GM18867 (cell line): ENCODE results near the gene CALML3.
"Not testable (repeated sequence)": the region's sequence is repeated elsewhere in the genome, so short reads cannot be mapped to it uniquely, and the experiment has no call there.

ENCODE experiments used
- ATAC-seq: cut with Tn5 transposase; IDR thresholded peaks from one replicate; pipeline ENCODE4 v1.9.1; 2021; ENCODE audit warnings: mild to moderate bottlenecking, moderate library complexity; ENCODE audit not compliant: unreplicated experiment

The CALML3 gene

DNA sequence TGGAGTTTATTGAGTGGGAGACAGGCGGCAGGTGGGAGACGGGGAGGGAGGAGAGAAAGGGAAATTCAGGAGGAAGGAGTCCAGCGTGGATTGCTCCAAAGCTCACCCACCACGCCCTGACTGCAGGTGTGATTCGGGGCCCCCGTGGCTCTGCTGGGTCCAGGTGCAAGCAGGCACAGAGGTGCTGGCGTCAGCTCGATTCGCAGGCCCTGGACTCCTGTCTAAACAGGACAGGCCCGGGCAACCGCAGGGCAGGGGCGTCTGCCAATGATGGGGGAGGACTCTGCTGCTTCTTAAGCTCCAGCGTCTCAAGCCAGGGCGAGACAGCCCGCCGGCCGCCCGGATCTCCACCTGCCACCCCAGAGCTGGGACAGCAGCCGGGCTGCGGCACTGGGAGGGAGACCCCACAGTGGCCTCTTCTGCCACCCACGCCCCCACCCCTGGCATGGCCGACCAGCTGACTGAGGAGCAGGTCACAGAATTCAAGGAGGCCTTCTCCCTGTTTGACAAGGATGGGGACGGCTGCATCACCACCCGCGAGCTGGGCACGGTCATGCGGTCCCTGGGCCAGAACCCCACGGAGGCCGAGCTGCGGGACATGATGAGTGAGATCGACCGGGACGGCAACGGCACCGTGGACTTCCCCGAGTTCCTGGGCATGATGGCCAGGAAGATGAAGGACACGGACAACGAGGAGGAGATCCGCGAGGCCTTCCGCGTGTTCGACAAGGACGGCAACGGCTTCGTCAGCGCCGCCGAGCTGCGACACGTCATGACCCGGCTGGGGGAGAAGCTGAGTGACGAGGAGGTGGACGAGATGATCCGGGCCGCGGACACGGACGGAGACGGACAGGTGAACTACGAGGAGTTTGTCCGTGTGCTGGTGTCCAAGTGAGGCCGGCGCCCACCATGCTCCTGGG, at the start of gene CALML3:
Gene CALML3 (plus strand): TSS at position 321 of the 920 bp plus-strand sequence. CDS start 125 bp downstream, at position 446.
- ATAC-seq = no peak

DNA sequence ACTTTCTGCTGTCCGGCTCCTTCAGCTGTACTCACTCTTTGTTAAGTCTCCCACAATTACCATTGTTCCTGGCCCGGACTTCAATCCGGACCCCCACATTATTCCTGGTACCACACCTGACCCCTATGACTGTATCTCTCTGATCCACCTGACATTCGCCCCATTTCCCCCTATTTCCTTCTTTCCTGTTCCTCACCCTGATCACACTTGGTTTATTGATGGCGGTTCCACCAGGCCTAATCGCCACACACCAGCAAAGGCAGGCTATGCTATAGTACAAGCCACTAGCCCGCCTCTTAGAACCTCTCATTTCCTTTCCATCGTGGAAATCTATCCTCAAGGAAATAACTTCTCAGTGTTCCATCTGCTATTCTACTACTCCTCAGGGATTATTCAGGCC, 49.7 kb upstream of the CALML3 start:
- not testable (repeated sequence) for ATAC-seq

DNA sequence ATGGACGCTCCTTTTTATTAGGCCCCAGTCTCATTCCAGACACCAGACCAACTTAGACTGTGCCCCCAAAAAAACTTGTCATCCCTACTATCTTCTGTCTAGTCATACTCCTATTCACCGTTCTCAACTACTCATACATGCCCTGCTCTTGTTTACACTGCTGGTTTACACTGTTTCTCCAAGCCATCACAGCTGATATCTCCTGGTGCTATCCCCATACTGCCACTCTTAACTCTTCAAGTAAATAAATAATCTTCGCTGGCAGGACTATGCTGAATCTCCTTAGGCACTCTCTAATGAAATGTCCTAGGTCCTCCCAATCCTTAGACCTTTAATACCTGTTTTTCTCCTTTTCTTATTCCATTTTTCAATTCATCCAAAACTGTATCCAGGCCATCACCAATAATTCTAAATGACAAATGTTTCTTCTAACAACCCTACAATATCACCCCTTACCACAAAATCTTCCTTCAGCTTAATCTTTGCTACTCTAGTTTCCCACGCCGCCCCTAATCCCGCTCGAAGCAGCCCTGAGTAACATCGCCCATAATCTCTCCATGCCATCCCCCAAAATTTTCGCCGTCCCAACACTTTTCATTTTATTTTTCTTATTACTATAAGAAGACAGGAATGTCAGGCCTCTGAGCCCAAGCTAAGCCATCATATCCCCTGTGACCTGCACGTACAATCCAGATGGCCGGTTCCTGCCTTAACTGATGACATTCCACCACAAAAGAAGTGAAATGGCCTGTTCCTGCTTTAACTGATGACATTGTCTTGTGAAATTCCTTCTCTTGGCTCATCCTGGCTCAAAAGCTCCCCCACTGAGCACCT, 48.6 kb upstream of the CALML3 start:
- ATAC-seq = not testable (repeated sequence)

DNA sequence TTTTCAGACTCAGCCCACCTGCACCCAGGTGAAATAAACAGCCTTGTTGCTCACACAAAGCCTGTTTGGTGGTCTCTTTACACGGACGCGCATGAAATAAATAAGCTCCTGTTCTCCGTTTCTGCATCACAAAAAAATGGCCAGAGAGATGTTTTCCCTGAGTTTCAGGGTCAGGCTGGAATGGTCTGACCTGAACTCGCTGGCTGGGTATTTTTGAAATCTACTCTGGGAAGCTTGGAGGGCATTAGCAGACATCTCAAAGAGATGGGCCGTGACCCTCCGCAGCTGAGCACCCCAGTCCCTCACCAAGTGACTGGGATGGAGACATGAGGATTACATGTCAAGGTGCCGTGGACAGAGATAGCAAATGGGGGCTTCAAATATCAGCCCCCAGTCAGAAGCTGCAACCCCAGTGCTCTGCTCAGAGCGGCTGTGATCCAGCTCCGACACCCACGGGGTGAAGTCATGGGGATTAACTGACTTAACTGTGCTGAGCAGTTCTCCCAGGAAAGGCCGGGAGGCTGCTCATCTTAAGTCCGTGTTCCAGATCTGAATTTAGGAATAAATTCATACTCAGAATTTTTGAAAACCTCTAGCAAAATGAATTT, 47.7 kb upstream of the CALML3 start:
- no peak for ATAC-seq

DNA sequence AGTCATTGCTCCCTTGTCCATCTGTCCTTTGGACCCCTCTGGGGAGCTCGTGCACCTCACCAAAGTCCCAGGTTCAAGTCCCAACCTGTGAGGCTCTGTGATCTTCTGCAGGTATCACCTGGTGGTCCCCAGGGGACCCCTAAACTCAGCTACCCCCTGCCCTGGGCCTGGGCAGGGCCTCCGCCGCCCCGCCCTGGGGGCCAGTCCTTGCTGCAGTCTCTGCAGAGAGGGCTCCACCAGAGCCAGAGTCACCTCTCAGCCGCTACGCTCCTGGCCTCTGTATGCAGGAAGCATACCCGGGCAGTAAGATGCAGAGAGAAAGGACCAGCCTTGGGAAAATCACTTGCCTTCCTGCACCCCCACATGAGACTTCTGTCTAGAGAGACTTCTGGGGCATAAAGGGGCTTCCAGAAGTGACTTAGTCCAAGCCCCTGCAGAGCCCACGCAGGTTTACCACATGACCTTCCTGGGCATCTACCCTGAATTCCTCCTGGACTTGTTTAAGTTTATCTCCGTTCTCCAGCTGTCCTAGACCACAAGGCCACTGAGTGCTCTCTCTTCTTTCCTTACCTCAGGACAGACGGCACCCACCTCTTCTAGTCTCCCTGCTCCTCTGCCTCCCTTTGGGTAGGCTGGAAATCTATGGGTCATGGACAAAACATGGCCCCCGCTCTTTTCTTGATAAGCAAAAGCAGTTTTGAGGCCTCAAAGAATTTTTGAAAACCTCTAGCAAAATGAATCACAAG, 46.6 kb upstream of the CALML3 start:
- ATAC-seq = no peak

DNA sequence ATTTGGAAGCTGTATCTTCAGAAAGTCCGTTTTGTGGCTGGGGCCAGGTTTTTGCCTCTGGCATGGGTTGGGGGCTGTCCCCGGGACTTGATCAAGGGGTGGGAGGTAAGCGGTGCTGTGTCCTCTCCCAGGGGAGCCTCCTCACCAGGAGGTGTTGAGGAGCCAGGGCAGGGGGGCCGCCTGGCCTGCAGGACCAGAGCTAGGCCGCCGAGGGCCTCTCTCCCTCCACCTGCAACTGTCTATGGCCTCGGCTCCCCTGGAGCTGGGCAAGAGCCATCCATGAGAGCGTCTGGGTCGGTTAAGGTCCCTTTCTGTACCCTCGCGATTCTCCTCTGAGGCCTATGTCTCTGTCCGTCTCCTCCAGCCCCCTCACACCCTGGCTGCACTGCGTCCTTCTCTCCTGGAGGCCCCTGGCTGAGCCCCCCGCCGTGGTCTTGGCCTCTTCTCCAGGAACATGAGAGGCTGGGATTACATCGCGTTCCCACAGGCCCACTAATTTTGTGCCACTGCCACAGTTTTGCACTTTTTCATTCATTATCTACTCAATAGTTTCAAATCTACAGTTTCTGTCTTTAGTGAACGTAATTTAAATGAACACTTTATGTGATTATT, 46.0 kb upstream of the CALML3 start:
- no peak for ATAC-seq

DNA sequence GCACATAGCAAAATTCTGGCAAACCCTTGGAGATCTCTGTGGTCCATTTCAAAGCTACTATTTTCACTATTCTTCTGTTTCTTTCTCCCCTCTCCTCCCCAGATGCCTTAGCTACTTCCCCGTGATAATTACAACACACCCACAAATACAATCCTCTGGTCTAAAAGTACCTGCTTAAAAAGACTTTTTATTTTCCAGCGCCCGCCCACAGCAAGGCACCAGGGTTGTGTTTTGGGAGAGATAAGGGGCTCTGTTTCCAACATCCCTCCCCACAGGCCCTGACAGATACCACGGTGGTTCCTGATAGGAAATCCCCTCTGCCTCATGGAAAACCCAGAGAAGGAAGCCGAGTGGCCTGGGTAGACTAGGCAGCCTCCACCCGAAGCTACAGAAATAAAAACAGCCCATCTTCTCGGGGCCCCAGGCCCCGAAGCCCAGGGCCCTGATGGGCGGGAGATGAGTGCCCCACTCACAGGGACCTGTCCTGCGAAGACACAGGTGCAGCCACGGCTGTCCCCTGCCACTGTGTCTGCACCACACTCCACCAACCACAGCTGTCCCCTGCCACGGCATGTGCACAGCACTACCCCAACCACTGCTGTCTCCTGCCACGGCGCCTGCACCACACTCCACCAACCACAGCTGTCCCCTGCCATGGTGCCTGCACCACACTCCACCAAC, 45.1 kb upstream of the CALML3 start:
- no peak for ATAC-seq

DNA sequence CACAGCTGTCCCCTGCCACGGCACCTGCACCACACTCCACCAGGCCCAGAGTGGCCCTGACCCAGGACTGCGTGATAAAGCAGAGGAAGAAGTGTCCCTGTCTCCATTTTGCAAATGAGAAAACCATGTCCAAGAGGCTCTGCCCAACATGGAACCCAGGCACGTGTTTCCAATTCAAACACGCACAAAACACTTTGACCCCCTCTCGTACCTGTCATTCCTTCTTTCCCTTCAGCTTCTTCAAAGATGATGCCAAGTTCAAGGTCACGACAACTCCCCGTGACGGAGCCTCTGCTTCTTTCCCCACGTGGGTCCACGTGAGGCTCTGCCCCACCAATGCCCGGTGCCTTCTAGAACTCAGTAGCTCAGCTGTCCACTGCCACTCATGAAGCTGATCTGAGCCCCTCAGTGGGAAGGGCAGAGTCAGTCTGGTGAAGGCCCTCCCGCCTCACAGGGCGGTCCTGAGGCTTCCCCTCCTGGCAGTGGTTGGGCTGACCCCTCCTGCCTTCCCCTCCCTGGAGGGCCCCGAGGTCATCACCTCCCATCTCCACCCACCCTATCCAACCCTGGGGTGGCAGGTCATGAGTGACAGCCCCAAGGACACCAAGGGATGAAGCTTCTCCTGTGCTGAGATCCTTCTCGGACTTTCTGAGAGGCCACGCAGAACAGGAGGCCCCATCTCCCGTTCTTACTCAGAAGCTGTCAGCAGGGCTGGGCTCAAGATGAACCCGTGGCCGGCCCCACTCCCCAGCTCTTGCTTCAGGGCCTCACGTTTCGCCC, 44.4 kb upstream of the CALML3 start:
- ATAC-seq = no peak

DNA sequence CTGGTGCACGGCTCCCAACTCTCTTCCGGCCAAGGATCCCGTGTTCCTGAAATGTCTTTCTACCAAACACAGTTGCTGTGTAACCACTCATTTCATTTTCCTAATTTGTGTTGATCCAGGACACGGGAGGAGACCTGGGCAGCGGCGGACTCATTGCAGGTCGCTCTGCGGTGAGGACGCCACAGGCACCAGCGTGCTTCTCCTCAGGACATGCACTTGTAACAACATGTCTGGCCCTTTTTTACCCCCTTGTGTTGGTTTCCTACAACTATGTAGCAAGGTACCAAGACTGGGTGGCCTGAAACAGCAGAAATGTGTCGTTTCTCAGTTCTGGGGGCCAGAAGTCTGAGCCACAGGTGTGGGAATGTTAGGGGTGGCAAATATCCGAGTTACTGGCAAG, 43.6 kb upstream of the CALML3 start:
- no peak for ATAC-seq

DNA sequence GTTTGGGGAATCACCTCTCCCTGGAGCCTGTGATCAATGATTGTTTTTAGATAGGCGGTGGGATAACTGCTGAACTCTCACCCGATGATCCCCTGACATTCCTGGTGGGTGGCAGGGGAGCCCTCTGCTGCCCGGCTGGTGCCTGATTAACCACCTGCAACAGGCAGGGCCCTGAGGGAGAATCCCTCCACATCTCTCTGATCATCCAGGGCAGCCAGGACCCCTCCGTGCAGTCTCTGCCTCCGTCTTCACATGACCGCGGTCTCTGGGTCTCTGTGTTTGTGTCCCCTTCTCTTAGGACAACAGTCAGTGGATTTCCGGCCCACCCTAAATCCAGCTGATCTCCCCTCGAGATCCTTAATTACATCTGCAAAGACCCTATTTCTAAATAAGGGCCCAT, 42.7 kb upstream of the CALML3 start:
- no peak for ATAC-seq

DNA sequence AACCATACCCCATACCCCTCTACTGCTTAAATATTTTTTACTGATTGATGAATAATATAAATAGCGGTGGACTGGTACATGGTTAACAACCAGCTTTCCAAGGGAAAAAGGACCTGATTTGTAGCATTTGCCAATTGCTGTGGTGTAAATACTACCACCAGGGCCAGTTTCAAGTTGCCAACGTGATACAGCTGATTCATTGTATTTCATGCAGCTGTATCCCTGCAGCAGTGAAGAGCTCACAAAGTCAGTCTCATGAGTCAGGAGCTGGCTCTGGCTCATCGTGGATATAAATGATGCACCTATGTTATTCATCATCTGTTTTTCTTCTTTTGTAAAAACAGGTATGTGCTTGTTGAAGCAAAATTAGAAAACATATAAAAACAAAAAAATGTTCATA, 40.6 kb upstream of the CALML3 start:
- no peak for ATAC-seq

DNA sequence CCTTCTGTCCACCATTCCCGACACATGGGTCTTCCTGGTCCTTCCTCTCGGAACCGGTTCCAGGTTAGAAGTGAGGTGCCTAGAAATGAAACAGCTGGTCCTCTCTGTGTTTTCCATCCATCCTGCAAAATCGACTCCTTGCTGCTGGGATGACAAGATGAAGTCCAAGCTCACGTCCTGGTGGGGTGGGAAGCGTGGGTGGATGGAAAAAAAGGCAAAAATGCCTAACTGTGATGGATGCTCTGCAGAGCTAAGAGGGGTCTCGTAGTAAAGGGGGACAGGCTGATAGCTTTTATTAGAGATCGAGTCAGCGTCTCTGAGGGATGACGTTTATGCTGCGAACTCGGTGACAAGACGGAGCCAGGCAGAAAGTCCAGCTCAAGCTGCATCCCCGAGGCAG, 39.5 kb upstream of the CALML3 start:
- no peak for ATAC-seq

DNA sequence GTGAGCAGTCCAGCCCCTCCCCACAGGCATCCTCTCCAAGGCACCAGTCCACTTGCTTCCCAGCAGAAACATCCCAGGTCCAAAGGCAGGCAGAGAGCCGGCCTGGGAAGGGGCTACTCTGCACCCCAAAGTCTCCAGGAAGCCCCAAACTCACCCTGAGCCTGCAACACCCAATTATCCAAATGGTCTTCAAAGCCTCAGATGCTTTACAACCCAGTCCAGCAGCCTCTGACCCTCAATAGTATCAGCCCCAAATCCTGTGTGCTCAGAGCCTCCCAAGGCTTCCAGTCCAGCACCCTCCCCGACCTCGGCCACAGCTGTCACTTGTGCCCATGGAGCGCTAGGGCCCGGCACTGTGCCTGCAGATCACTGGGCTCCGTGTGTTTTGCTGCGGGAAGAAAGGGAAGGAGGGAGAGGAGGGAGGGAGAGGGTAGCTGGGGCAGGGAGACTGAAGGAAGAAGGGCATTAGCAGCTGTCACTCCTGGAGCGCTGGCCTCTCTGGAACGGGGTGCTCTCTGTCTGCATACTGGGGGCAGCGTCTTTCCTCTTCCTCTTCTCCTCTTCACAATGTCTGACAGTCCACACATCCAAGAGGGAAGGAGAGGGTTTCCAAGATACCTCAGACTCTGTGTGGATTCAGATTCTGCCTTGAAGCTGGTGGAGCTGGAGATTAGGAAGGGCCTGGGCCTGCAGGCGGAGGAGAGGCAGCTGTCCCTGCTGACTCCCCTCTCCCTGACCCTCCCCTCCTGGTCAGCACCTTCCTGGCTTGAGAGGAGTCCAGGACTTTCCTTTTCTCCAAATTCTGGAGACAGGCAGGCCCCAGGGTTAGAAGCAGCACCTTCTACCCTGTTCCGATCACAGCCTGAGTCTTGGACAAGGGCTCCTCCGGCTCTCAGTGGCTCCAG, 38.6 kb upstream of the CALML3 start:
- no peak for ATAC-seq

DNA sequence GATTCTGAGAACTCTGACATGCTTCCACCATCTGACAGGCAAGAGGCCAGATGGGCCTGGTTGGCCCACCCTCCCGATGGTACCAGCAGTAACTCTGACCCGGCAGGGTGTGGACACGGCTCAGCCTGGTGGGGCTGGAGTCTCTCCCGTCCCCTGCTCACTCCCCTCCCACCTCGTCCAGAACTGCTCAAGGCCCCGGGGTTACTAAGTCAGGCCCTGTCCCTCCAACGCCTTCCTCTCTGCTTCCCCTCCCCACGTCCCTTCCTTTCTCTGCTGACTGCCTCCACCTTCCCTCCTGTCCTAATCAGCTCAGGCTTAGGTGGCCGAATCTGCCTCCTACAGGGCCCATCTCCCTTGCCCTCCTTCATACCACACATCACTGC, 37.9 kb upstream of the CALML3 start:
- no peak for ATAC-seq

DNA sequence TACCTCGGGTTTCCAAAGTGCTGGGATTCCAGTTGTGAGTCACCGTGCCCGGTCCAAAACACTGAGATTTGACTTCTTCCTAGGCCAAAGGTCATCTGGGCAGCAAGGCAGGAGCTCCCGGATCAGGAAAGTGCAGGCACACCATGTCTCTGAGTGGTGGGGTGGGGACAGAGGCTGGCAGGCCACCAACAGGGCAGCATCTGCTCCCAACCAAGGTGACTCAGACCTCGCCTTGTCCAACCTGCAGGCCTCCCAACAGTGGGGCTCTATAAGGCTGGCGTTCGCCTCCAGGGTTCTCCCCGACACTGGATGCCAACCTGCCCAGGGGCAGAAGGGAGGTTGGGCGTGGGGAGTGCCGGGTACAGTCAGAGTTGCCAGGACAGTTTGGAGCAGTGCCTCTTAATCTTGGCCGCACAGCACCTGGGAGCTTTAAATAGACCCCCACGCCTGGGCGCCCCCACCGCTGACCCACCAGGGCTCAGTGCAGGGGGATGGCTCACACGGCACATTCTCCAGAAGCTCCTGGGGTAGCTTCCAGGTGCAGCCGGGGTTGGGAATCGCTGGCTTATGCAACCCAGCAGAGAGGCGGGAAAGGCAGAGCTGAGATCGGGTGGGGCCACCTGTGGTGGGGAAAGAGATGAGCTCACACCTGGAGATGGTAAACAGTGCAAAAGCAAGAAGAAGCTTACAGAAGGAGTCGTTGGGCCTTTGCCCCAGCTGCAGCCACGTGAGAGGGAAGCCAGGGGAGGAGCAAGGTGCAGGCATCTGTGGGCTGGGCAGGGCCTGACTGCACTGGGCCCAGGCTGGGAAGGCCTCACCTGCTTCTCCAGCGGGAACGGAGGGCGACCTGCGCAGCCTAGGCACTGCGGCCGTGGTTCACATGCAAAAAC, 36.2 kb upstream of the CALML3 start:
- ATAC-seq = no peak

DNA sequence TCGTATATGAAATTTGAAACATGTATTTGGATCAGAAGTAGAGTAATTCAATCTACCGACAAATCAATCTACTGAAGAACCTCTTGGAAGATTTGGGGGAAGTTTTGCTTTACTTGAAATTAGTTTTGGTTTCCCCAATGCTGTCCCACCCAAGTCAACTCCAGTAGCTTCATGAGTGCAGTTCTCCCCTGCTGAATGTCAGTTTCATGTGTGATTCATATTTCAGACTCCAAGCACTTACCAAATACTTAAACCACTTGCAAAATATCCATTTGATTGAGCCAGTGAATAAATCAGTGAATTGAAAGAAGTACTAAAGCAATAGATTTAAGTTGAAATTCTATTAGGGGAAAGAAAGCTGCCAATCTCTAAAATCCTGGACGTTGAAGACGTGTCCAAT, 34.7 kb upstream of the CALML3 start:
- ATAC-seq = no peak
